Breast epithelium (tissue), 3 donors: Measurements from ENCODE around the gene RASSF1.

Experiments
- POLR2A ChIP-seq: fragments of 450-650 bp; IDR thresholded peaks from one replicate; pipeline ENCODE4 v1.6.1; 2016; ENCODE audit warnings: antibody characterized with exemption, mild to moderate bottlenecking, moderate library complexity
- POLR2AphosphoS5 ChIP-seq, 3 donors: sonication (generic); formaldehyde crosslinking; IDR thresholded peaks; one replicate each; pipeline ENCODE4 v1.6.1; 2017; ENCODE audit warnings: antibody characterized with exemption in 3 of 3
- TF ChIP-seq, protein P1 (sequence below), 3 donors: fragments of 450-650 bp; IDR thresholded peaks; one replicate each; pipeline ENCODE4 v1.5.1; 2016 to 2017; ENCODE audit warnings: antibody characterized with exemption in 3 of 3, mild to moderate bottlenecking in 3 of 3, moderate library complexity in 3 of 3

DNA sequence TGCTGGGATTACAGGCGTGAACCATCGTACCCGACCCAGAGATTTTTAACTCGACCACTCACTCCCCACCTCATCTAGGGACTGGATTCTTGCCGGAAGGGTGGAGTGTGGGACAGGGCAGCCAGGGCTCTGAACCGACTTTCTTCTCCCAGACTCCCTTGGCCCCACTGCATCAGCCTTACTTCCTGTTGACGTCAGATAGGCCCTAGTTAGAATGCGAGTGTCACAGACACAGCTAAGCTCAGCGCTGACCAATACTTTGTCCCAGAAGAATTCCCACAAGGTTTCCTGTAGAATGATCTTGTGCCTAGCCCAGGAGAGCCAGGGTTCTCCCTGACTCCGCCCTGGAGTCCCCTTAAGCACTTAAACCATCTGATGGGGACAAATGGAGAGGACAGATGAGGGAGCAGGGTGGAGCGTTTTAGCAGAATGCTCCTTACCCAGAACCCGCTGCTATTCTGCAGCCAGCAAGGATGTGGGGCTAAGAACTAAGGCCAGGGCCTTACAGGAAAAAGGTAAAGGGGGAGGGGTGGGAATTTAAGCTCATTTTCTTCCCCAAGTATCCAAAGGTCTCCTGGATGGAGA is 6.8 kb downstream of the RASSF1 start:
- TF ChIP-seq POLR2A (no peak), POLR2AphosphoS5 (IDR thresholded peaks at IDR 0.05) (peak in 1 of 3 donors; percentile 56)
- TF ChIP-seq, protein P1, sequence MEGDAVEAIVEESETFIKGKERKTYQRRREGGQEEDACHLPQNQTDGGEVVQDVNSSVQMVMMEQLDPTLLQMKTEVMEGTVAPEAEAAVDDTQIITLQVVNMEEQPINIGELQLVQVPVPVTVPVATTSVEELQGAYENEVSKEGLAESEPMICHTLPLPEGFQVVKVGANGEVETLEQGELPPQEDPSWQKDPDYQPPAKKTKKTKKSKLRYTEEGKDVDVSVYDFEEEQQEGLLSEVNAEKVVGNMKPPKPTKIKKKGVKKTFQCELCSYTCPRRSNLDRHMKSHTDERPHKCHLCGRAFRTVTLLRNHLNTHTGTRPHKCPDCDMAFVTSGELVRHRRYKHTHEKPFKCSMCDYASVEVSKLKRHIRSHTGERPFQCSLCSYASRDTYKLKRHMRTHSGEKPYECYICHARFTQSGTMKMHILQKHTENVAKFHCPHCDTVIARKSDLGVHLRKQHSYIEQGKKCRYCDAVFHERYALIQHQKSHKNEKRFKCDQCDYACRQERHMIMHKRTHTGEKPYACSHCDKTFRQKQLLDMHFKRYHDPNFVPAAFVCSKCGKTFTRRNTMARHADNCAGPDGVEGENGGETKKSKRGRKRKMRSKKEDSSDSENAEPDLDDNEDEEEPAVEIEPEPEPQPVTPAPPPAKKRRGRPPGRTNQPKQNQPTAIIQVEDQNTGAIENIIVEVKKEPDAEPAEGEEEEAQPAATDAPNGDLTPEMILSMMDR (IDR thresholded peaks at IDR 0.05), result no peak
